HepG2 (cell line): Measurements from ENCODE around the gene ABCB8. TPM values are rescaled to one million over a fixed set of nuclear protein-coding genes. Genes with fewer than 3 reads are reported as not detected.

ENCODE experiments used
- ATAC-seq: fragments of 200-7000 bp; cut with Tn5 transposase; 3 replicates; pipeline ENCODE4 v1.9.1; 2020; ENCODE audit warnings: mild to moderate bottlenecking, moderate library complexity
- BruUV-seq: library from RNA; stranded (reverse); fragments of 400-500 nt; replicated peaks from 2 replicates; lab custom pipeline; 2021; lab: Mats Ljungman, UMichigan
- CTCF ChIA-PET: fragments of 300-600 bp; formaldehyde crosslinking; extraction: SDS; loops from one replicate; lab custom pipeline; 2021; ENCODE audit warnings: low total read pairs, inconsistent platforms, low intra/inter-chr PET ratio; lab: Yijun Ruan, JAX
- POLR2A ChIA-PET: fragments of 350-600 bp; sonication (Branson Sonifier 250); formaldehyde crosslinking; loops from one replicate; lab custom pipeline; 2020; ENCODE audit warnings: antibody characterized with exemption, inconsistent platforms; lab: Yijun Ruan, JAX
- DNase-seq: peaks from one replicate; pipeline ENCODE4 v3.0.0-alpha.2; 2015; ENCODE audit warnings: low spot score
- FAIRE-seq: peaks from 3 replicates; lab custom pipeline; 2011; peaks lifted over from hg19 to GRCh38; lab: Jason Lieb, UNC
- H2AFZ ChIP-seq: one replicate; pipeline ENCODE4 v1.6.1; 2011; ENCODE audit warnings: low read length, inconsistent platforms
- H3K27ac ChIP-seq: fragments of 300-600 bp; 3 replicates; pipeline ENCODE4 v1.8.0; 2011; ENCODE audit warnings: mixed run types, mild to moderate bottlenecking, mixed read lengths, low read length, inconsistent platforms; ENCODE audit not compliant: insufficient read depth; ENCODE audit errors: extremely low read length
- H3K27me3 ChIP-seq, 2 experiments: fragments of 200-600 bp in 1 of 2; 2 replicates in 1 of 2; 3 replicates in 1 of 2; pipeline versions ENCODE4 v1.6.0 to v1.8.0; 2011; ENCODE audit warnings: low read length in 2 of 2, mild to moderate bottlenecking in 2 of 2, moderate library complexity in 2 of 2, inconsistent platforms in 1 of 2; ENCODE audit not compliant: insufficient read depth in 2 of 2, control insufficient read depth in 1 of 2
- H3K36me3 ChIP-seq, 2 experiments: fragments of 200-600 bp in 1 of 2; replicated peaks in 1 of 2; 2 replicates in 1 of 2; 3 replicates in 1 of 2; pipeline versions ENCODE4 v1.5.1 to v1.8.0; 2011; ENCODE audit warnings: low read length in 2 of 2, inconsistent platforms in 1 of 2; ENCODE audit not compliant: insufficient read depth in 2 of 2, control insufficient read depth in 1 of 2
- H3K4me1 ChIP-seq: 2 replicates; pipeline ENCODE4 v1.5.1; 2012; ENCODE audit warnings: low read length, inconsistent platforms; ENCODE audit not compliant: insufficient read depth
- H3K4me2 ChIP-seq: 2 replicates; pipeline ENCODE4 v1.6.0; 2011; ENCODE audit warnings: low read depth, low read length, inconsistent platforms
- H3K4me3 ChIP-seq, 3 experiments: fragments of 200-600 bp in 1 of 3; sonication (generic), shearing (Covaris generic) in 1 of 3; replicated peaks in 1 of 3; 2 replicates each; pipeline ENCODE4 v1.5.1; 2011 to 2016; ENCODE audit warnings: low read length in 3 of 3, inconsistent platforms in 2 of 3, low read depth in 2 of 3, mild to moderate bottlenecking in 2 of 3, control low read depth in 1 of 3, mixed read lengths in 1 of 3; ENCODE audit not compliant: insufficient read depth in 1 of 3
- H3K79me2 ChIP-seq: one replicate; pipeline ENCODE4 v1.6.1; 2011; ENCODE audit warnings: low read length, inconsistent platforms; ENCODE audit not compliant: insufficient read depth
- H3K9ac ChIP-seq: 2 replicates; pipeline ENCODE4 v1.6.0; 2011; ENCODE audit warnings: mild to moderate bottlenecking, low read depth, low read length, inconsistent platforms; ENCODE audit not compliant: insufficient read depth
- H3K9me3 ChIP-seq: 2 replicates; pipeline ENCODE4 v1.5.1; 2012; ENCODE audit warnings: mild to moderate bottlenecking, low read length
- H4K20me1 ChIP-seq: 2 replicates; pipeline ENCODE4 v1.6.0; 2011; ENCODE audit warnings: inconsistent platforms, mild to moderate bottlenecking, low read length, moderate library complexity; ENCODE audit not compliant: insufficient read depth
- KAT8 ChIP-seq: IDR thresholded peaks from 2 replicates; pipeline ENCODE4 v1.6.1; 2016; ENCODE audit warnings: missing genetic modification reagents, missing compliant biosample characterization
- NR2F6 ChIP-seq, 2 experiments: IDR thresholded peaks; 2 replicates each; pipeline ENCODE4 v1.6.1; 2016; ENCODE audit warnings: antibody characterized with exemption in 1 of 2, mild to moderate bottlenecking in 1 of 2
- ZNF552 ChIP-seq: sonication (generic); formaldehyde crosslinking; IDR thresholded peaks from 2 replicates; pipeline ENCODE4 v1.9.0; 2022; ENCODE audit warnings: missing genetic modification reagents, mild to moderate bottlenecking, borderline replicate concordance
- ZNF709 ChIP-seq: sonication (generic); formaldehyde crosslinking; IDR thresholded peaks from 2 replicates; pipeline ENCODE4 v1.5.0; 2020; ENCODE audit warnings: mild to moderate bottlenecking, missing genetic modification reagents
- WGBS: methylation state at CpG from one replicate; pipeline ENCODE4 v1.1.6; 2017; ENCODE audit warnings: low lambda C conversion rate; 5-methylcytosine and 5-hydroxymethylcytosine counted together
- in situ Hi-C: cut with HindIII; loops from 2 replicates; pipeline ENCODE4 v1.10.0; 2017; ENCODE audit warnings: low pct_unique_long_range_greater_than_20kb; ENCODE audit not compliant: extremely low pct_ligation_motif_present
- intact Hi-C: fragments of 100-400 bp; cut with micrococcal nuclease; formaldehyde crosslinking; loops from one replicate; pipeline ENCODE4 v1.10.0; 2022; ENCODE audit not compliant: unreplicated experiment
- polyA plus RNA-seq, 8 experiments: library from polyadenylated mRNA; depleted of rRNA in 3 of 8; stranded (reverse) in 7 of 8; unstranded in 1 of 8; fragments of >200 nt; fragmentation: Illumina TruSeq in 4 of 8; extraction: Trizol in 4 of 8; gene quantifications; 2 replicates each; pipeline versions ENCODE4 v1.2.1 to v1.2.3, GENCODE V29; 2011 to 2016; ENCODE audit warnings: low read depth in 4 of 8, missing spikeins in 1 of 8, mixed read lengths in 1 of 8; ENCODE audit not compliant: insufficient read depth in 1 of 8
- total RNA-seq, 5 experiments: library from RNA; depleted of rRNA; stranded (reverse); fragments of >200 nt; fragmentation: Illumina TruSeq; extraction: Trizol; gene quantifications; 2 replicates each; pipeline ENCODE4 v1.2.3, GENCODE V29; 2016; ENCODE audit warnings: low read depth in 1 of 5
- TF ChIP-seq, protein P1 (sequence below): sonication (generic); formaldehyde crosslinking; IDR thresholded peaks from 2 replicates; pipeline ENCODE4 v1.9.0; 2022; ENCODE audit warnings: low read depth, missing genetic modification reagents

Gene ABCB8
- total and polyA plus RNA-seq, 2 of the 13 experiments (the other 11 are each of a cell fraction or from before 2014, with no cell fraction given): 6.6 to 16.7 TPM

DNA sequence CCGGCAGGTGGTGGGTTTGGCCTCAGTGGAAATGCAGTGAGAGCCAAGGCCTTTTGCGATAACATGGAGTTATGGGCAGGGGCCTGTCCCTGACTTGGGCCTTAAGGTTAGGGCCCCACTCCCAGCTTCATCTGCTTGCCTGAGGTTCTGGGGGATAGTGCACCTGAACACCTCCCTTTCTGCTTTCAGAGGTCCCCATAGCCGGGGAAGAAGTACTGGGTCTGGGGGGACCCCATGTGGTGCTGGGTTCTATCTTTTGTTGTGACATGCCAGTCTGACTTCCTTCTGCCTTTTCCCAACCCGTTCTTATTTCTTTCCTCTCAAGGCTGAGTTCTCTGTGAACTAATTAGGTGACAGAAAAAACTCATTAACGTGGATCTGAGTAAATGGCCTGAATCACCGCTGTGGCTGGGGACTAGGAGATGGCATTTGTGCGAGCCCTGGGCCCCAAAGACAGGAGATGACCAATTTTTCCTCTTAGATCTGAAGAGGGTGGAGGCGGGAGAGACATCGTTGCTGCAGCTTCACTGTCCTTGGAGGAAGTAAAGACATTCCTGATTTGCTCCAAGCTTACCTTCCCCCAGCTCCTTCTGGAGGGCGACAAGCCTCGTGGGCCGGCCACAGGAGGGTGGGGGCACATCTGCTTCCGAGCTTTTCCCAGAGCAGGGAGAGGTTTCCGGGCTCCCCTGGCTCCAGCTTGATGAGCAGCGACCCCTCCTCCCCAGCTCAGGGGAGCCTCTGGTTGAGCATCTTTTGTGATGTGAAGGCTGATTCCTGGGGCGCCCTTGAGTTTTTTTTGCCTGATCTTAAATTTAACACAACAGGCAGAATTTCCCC is 60.0 kb downstream of the ABCB8 start:
- DNase-seq (no peak), ATAC-seq (no peak), FAIRE-seq (no peak)
- CTCF ChIA-PET: interaction anchor here (2.2 kb wide), 1 partner anchor 23 kb away, joined by 6 read pairs; no protein-coding TSS in a partner anchor
- peaks cover 46% of the 10 kb centered on the region for H4K20me1 ChIP-seq
- in situ Hi-C loops: no loop called here
- H3K27ac ChIP-seq: peak overlapping the region; percentile 70
- BruUV-seq: TSS peak; percentile 48
- H2AFZ ChIP-seq: no peak overlapping the region
- POLR2A ChIA-PET: interaction anchor here (0.6 to 6.7 kb wide), 8 partner anchors 7 to 681 kb away, joined by 3 to 82 read pairs (median 4); partner anchors contain the start of genes ABCB8 and FASTK
- peak overlapping the region; percentile 97 for H3K4me2 ChIP-seq
- peaks cover 64% of the 10 kb centered on the region for H3K79me2 ChIP-seq
- peak overlapping the region; percentile 93 to 98 (median 95) for H3K4me3 ChIP-seq
- intact Hi-C loops: loop anchor here (10.0 kb wide), 1 partner anchor 157 kb away; the partner anchor contains the start of gene SMARCD3
- no peaks in the 10 kb centered on the region for H3K27me3 ChIP-seq
- WGBS: 39% methylated on average over 12 of the region's 16 CpGs
- H3K36me3 ChIP-seq: peaks cover 6 to 19% of the 10 kb centered on the region in 2 experiments; a peak in 4 of 5 replicates
- no peaks in the 10 kb centered on the region for H3K9me3 ChIP-seq
- peaks cover 66% of the 10 kb centered on the region for H3K4me1 ChIP-seq
- peak overlapping the region; percentile 88 for H3K9ac ChIP-seq
- TF ChIP-seq NR2F6 (IDR thresholded peaks at IDR 0.05) (0 out of 2 replicates have a peak, but pooled peaks have one; percentile 4), NR2F6 (CRISPR knock-in tag; IDR thresholded peaks at IDR 0.05) (no peak), KAT8 (CRISPR knock-in tag) (no peak), ZNF709 (CRISPR knock-in tag) (0 out of 2 replicates have a peak, but pooled peaks have one; percentile 8), ZNF552 (CRISPR knock-in tag) (0 out of 2 replicates have a peak, but pooled peaks have one; percentile 60)
- TF ChIP-seq, protein P1, sequence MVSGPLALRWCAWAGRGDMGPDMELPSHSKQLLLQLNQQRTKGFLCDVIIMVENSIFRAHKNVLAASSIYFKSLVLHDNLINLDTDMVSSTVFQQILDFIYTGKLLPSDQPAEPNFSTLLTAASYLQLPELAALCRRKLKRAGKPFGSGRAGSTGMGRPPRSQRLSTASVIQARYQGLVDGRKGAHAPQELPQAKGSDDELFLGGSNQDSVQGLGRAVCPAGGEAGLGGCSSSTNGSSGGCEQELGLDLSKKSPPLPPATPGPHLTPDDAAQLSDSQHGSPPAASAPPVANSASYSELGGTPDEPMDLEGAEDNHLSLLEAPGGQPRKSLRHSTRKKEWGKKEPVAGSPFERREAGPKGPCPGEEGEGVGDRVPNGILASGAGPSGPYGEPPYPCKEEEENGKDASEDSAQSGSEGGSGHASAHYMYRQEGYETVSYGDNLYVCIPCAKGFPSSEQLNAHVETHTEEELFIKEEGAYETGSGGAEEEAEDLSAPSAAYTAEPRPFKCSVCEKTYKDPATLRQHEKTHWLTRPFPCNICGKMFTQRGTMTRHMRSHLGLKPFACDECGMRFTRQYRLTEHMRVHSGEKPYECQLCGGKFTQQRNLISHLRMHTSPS (CRISPR knock-in tag): peak; percentile 12; the same call in 1 of the 2 replicates
